LHCN-M2 (cell line): ENCODE results near the gene PAQR8. TPM values are rescaled to one million over a fixed set of nuclear protein-coding genes. Genes with fewer than 3 reads are reported as not detected.
A peak's percentile ranks its signal among the peaks of the same experiment; 100 is the strongest.
"Not testable (repeated sequence)": the region's sequence is repeated elsewhere in the genome, so short reads cannot be mapped to it uniquely, and the experiment has no call there.

Experiments used
- DNase-seq: peaks from one replicate; pipeline ENCODE4 v3.0.0-alpha.2; 2012; ENCODE audit warnings: low read depth
- total RNA-seq: library from RNA; depleted of rRNA; stranded (reverse); fragments of >200 nt; gene quantifications from 2 replicates; pipeline ENCODE4 v1.2.3, GENCODE V29; 2014

PAQR8 gene
- total RNA-seq, 1 experiment from 2014 or later = 9.2 TPM

DNA sequence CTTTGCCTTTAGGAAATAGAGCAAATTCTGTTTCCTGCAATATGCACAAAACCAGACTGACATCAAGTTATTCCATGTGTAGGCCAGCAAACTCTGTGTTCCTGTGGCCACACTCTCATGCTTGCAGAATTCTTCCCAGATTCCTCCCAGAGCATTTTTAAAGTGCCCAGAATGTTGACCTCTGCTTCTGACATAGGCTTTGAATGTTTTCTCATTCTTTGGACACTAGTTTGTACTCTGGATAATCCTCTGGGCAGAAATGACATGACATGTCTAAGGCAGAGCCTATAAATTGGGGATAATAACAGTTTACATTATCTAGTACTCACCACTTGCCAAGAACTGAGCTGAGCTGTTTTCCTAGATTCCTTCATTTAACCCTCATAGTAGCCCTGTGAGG, 49.0 kb downstream of the PAQR8 start:
- no peak for DNase-seq

DNA sequence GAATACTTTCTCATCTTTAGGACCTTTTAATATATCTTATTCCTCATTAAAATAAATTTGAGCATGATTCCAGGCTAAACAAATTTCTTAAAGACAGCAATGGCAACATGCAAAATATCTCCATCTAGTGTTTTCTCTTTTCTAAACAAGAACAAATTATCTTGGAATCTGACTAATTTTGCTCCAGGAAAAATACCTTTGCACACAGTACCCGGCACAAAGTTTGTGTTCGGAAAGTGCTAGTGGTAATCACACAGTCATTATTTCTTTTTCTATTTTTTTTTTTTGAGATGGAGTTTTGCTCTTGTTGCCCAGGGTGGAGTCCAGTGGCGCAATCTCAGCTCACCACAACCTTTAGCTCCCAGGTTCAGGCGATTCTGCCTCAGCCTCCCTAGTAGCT, 50.0 kb downstream of the PAQR8 start:
- no peak for DNase-seq

GRCh38 chr6:52415333-52415732, 53.4 kb downstream of the PAQR8 start:
- DNase-seq = no peak

- DNase-seq = peak; percentile 53
Measured at GRCh38 chr6:52415917-52416628, 54.1 kb downstream of the PAQR8 start.

DNA sequence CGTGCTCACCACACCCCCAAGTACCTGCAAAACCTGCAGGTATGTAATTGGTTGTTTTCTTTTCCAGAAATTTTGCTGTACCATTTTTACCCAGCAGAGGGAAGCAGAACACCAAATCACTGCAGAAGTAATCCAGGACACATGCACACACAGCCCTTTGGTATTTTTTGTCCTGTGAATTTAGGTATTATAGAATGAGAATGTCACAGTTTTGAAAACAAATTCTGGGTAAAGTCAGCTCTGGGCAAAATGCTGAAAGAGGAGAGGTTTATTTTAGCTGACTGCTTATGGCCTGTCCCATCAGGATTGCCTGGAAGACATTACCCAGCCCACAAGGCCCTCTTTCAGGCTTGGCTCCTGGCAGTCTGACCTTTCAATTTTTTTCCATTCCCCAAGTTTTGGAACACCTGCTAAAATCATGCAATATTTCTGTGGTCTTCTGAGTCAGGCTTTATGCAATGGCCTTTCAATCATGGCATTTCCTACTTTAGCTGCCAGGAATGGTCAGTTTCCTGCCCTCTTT, 54.7 kb downstream of the PAQR8 start:
- peak; percentile 92 for DNase-seq

DNA sequence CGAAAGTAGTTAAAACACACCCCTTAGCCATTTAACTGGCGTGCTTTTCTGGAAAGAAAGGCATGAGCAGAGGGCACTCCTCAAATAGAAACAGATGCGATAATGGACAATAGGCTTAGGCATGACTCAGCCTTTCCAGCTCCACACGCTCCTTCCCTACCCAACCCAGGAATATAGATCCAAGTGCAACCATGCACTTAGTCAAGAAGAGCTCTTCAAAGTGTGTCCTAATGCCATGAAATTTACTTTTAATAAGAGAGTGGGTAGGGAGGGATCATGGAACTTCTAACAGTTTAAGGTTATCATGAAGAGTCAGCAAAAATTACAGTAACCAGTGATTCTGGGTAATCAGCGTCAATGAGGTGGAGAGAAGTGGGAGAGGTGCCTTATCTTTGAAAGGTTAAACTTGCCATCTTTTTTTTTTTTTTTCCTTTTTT, 55.7 kb downstream of the PAQR8 start:
- DNase-seq = peak; percentile 91

- DNase-seq = no peak
Measured at GRCh38 chr6:52418606-52419005, 56.7 kb downstream of the PAQR8 start.

DNA sequence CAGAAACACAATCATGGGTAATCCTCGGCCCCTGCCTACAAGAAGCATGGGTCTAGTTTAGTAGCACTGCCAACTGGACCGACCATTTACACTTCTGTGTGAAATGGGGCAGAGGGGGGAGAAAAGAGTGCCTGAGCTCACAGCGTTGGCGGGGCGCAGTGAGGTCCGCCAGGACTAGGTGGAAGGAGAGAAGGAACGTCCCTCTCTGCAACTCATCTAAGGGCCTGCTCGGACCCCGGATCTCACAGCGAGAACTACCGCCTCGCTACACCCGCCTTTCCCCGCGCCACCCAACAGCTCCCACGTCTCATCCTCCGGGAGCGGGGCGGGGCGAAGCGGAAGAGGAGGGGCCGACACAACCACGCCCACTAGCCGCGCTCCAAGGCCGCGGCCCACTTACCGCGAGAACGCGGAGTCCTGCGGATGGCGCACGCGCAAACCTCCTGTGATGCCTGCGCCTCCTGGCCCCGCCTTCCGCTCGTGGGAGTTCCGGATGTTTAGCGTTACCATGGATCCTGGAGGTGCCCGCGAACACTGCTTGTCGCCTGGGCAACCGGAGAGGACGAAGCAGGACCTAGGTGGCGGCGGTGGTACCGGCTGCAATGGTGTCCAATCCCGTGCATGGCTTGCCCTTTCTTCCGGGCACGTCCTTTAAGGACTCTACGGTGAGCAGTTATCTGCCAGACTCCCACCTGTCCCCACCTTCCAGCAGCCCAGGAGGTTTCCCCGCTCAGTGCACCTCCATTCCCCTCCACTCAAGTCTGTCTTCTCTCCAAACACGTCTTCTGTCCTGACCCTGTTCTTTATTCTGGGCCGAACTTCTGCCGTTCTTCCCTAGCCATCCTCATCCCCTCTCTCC, 58.1 kb downstream of the PAQR8 start, which contains the start of gene EFHC1:
EFHC1 (plus strand) TSS at position 534 of the 859 bp plus-strand sequence; CDS start at position 603, 69 bp downstream.
- DNase-seq = peak; percentile 98

GRCh38 chr6:52420668-52421358, 58.9 kb downstream of the PAQR8 start:
- DNase-seq = peak; percentile 69

- no peak for DNase-seq
Measured at GRCh38 chr6:52422156-52422555, 60.2 kb downstream of the PAQR8 start.

GRCh38 chr6:52423448-52423847, 61.5 kb downstream of the PAQR8 start:
- DNase-seq = no peak

- DNase-seq = peak; percentile 97
Measured at GRCh38 chr6:52423971-52424381, 62.0 kb downstream of the PAQR8 start.

- DNase-seq = no peak
Measured at GRCh38 chr6:52424513-52424912, 62.6 kb downstream of the PAQR8 start.

- DNase-seq = no peak
Measured at GRCh38 chr6:52426667-52427066, 64.7 kb downstream of the PAQR8 start.

DNA sequence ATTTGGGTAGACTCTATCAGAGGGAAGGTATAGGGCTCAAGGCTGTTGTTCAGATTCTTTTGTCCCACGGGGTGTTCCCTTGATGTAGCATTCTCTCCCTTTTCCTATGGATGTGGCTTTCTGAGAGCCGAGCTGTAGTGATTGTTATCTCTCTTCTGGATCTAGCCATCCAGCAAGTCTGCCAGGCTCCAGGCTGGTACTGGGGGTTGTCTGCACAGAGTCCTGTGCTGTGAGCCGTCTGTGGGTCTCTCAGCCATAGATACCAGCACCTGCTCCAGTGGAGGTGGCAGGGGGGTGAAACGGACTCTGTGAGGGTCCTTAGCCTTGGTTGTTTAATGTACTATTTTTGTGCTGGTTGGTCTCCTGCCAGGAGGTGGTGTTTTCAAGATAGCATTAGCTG, 71.3 kb downstream of the PAQR8 start:
- not testable (repeated sequence) for DNase-seq

DNA sequence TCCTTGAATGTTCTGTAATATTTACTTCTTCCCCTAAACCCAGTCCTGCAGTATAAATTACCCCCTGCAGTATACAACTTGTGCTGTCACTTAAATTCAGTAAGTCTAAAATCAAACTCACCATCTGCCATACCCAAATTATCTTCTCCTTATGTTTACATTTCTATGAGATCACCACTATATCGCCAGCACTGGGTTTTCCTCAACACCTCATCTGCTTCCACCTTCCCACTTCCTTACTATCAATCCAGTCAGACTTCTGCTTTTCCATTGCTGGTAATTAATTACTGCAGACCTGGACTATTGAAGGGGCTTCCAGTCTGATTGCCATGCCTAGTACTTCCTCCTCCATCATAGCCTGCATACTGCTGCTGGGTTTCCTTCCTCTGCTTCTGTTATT, 73.4 kb downstream of the PAQR8 start:
- no peak for DNase-seq

- no peak for DNase-seq
Measured at GRCh38 chr6:52438926-52439325, 77.0 kb downstream of the PAQR8 start.

GRCh38 chr6:52454556-52454955, 92.6 kb downstream of the PAQR8 start:
- DNase-seq = peak; percentile 20

- DNase-seq = no peak
Measured at GRCh38 chr6:52457096-52457495, 95.1 kb downstream of the PAQR8 start.
